A549 (cell line): ENCODE measurements around the gene DCPS. TPM values are rescaled to one million over a fixed set of nuclear protein-coding genes. Genes with fewer than 3 reads are reported as not detected.

Experiments
- ATAC-seq, 2 experiments: fragments of 200-7000 bp in 1 of 2; fragments of >200 bp in 1 of 2; cut with Nextera tagmentation in 1 of 2; cut with Tn5 transposase in 1 of 2; 3 replicates each; pipeline versions ENCODE4 v1.8.0 to v1.9.1; 2018 to 2020; ENCODE audit warnings: mild to moderate bottlenecking in 1 of 2, moderate library complexity in 1 of 2
- CTCF ChIA-PET: fragments of 300-600 bp; sonication (Branson Sonifier 250); formaldehyde crosslinking; extraction: SDS; loops from one replicate; lab custom pipeline; 2021; ENCODE audit warnings: antibody characterized with exemption, inconsistent platforms; lab: Yijun Ruan, JAX
- POLR2A ChIA-PET: fragments of 350-600 bp; formaldehyde crosslinking; extraction: SDS; loops from one replicate; lab custom pipeline; 2021; ENCODE audit warnings: antibody characterized with exemption, inconsistent platforms; lab: Yijun Ruan, JAX
- DNase-seq, 2 experiments: peaks; one replicate each; pipeline versions ENCODE4 v3.0.0 to v3.0.0-alpha.2; 2011 to 2016; ENCODE audit warnings: low read depth in 1 of 2, low spot score in 1 of 2
- FAIRE-seq: peaks from 2 replicates; lab custom pipeline; 2011; peaks lifted over from hg19 to GRCh38; lab: Jason Lieb, UNC
- H3K27ac ChIP-seq, 2 experiments: fragments of >200 bp; sonication (Bioruptor Twin); formaldehyde crosslinking; 3 replicates each; pipeline ENCODE4 v1.5.1; 2016 to 2017
- H3K4me1 ChIP-seq: fragments of >200 bp; sonication (Bioruptor Twin); formaldehyde crosslinking; 3 replicates; pipeline ENCODE4 v1.6.1; 2016
- H3K4me2 ChIP-seq: fragments of >200 bp; sonication (Bioruptor Twin); formaldehyde crosslinking; 3 replicates; pipeline ENCODE4 v1.6.1; 2016
- H3K4me3 ChIP-seq: fragments of >200 bp; sonication (Bioruptor Twin); formaldehyde crosslinking; 3 replicates; pipeline ENCODE4 v1.5.1; 2016
- H3K9me3 ChIP-seq: fragments of >200 bp; sonication (Bioruptor Twin); formaldehyde crosslinking; 3 replicates; pipeline ENCODE4 v1.6.1; 2016
- ATOH8 ChIP-seq: fragments of 250-450 bp; sonication (Bioruptor Pico); IDR thresholded peaks from 2 replicates; pipeline ENCODE4 v1.5.0; 2020; ENCODE audit warnings: low read depth, mild to moderate bottlenecking, moderate library complexity
- BCL3 ChIP-seq: fragments of >200 bp; sonication (Bioruptor Twin); formaldehyde crosslinking; IDR thresholded peaks from 3 replicates; pipeline ENCODE4 v1.6.1; 2016
- BHLHE40 ChIP-seq: IDR thresholded peaks from 2 replicates; pipeline ENCODE4 v1.6.1; 2012; ENCODE audit warnings: low read depth, low read length, inconsistent platforms
- CBX2 ChIP-seq: fragments of 200-600 bp; sonication (generic); IDR thresholded peaks from 2 replicates; pipeline ENCODE4 v1.6.1; 2016; ENCODE audit warnings: low read depth, mild to moderate bottlenecking, borderline replicate concordance
- CBX8 ChIP-seq: fragments of 200-600 bp; sonication (generic); IDR thresholded peaks from 2 replicates; pipeline ENCODE4 v1.6.1; 2016
- CEBPB ChIP-seq, 2 experiments: fragments of >200 bp in 1 of 2; sonication (Bioruptor Twin) in 1 of 2; formaldehyde crosslinking in 1 of 2; IDR thresholded peaks; 2 replicates each; pipeline ENCODE4 v1.6.1; 2012 to 2016
- CHD2 ChIP-seq: fragments of 150-350 bp; IDR thresholded peaks from 2 replicates; pipeline ENCODE4 v1.6.1; 2014; ENCODE audit warnings: low read length; ENCODE audit not compliant: partially characterized antibody
- E2F6 ChIP-seq: IDR thresholded peaks from 2 replicates; pipeline ENCODE4 v1.6.1; 2012; ENCODE audit warnings: low read depth, borderline replicate concordance
- EHMT2 ChIP-seq: fragments of 200-600 bp; sonication (generic); IDR thresholded peaks from 2 replicates; pipeline ENCODE4 v1.6.1; 2016; ENCODE audit warnings: antibody characterized with exemption, low read depth, mild to moderate bottlenecking, moderate library complexity
- EP300 ChIP-seq, 2 experiments: fragments of >200 bp; sonication (Bioruptor Twin); formaldehyde crosslinking; IDR thresholded peaks; 2 replicates in 1 of 2; 3 replicates in 1 of 2; pipeline ENCODE4 v1.6.1; 2016 to 2017
- ESRRA ChIP-seq: fragments of 150-350 bp; IDR thresholded peaks from 2 replicates; pipeline ENCODE4 v1.6.1; 2014; ENCODE audit warnings: mild to moderate bottlenecking, low read length, borderline replicate concordance
- HDAC2 ChIP-seq: fragments of 200-600 bp; sonication (generic); IDR thresholded peaks from 2 replicates; pipeline ENCODE4 v1.6.1; 2016
- HES2 ChIP-seq: fragments of >200 bp; sonication (Bioruptor Twin); formaldehyde crosslinking; IDR thresholded peaks from 2 replicates; pipeline ENCODE4 v1.6.1; 2016
- HMGXB4 ChIP-seq: fragments of 250-450 bp; sonication (Bioruptor Pico); IDR thresholded peaks from 2 replicates; pipeline ENCODE4 v1.5.0; 2021; ENCODE audit warnings: mild to moderate bottlenecking, moderate library complexity, borderline replicate concordance
- HOXA7 ChIP-seq: fragments of 250-450 bp; sonication (Bioruptor Pico); IDR thresholded peaks from 2 replicates; pipeline ENCODE4 v1.5.0; 2020; ENCODE audit warnings: mild to moderate bottlenecking, moderate library complexity
- HOXB13 ChIP-seq: fragments of 250-450 bp; sonication (Bioruptor Pico); IDR thresholded peaks from 2 replicates; pipeline ENCODE4 v1.5.0; 2020; ENCODE audit warnings: low read depth, mild to moderate bottlenecking, moderate library complexity
- JUN ChIP-seq, 2 experiments: fragments of >200 bp; sonication (Bioruptor Twin); formaldehyde crosslinking; IDR thresholded peaks; 2 replicates in 1 of 2; 3 replicates in 1 of 2; pipeline ENCODE4 v1.6.1; 2016 to 2017
- JUNB ChIP-seq: fragments of >200 bp; sonication (Bioruptor Twin); formaldehyde crosslinking; IDR thresholded peaks from 2 replicates; pipeline ENCODE4 v1.6.1; 2016
- KDM1A ChIP-seq: fragments of 200-600 bp; sonication (generic); IDR thresholded peaks from 2 replicates; pipeline ENCODE4 v1.6.1; 2016; ENCODE audit warnings: low read depth, mild to moderate bottlenecking
- KDM5A ChIP-seq: fragments of 200-600 bp; sonication (generic); IDR thresholded peaks from 2 replicates; pipeline ENCODE4 v1.6.1; 2016; ENCODE audit warnings: antibody characterized with exemption, mild to moderate bottlenecking
- MAFK ChIP-seq: fragments of 450-650 bp; IDR thresholded peaks from 2 replicates; pipeline ENCODE4 v1.6.1; 2014; ENCODE audit not compliant: partially characterized antibody
- NPAS2 ChIP-seq: fragments of 250-450 bp; sonication (Bioruptor Pico); IDR thresholded peaks from 2 replicates; pipeline ENCODE4 v1.8.0; 2022; ENCODE audit warnings: mild to moderate bottlenecking, moderate library complexity, borderline replicate concordance
- NR3C1 ChIP-seq: fragments of >200 bp; sonication (Bioruptor Twin); formaldehyde crosslinking; IDR thresholded peaks from 3 replicates; pipeline ENCODE4 v1.6.1; 2017
- PHF8 ChIP-seq: fragments of 200-600 bp; sonication (generic); IDR thresholded peaks from 2 replicates; pipeline ENCODE4 v1.6.1; 2016; ENCODE audit warnings: low read depth, mild to moderate bottlenecking, antibody characterized with exemption, moderate library complexity, borderline replicate concordance
- POLR2AphosphoS2 ChIP-seq: conservative IDR thresholded peaks from 2 replicates; pipeline ENCODE4 v1.6.1; 2012; ENCODE audit warnings: low read length, improper control_type of control experiment, inconsistent platforms
- RAD21 ChIP-seq, 2 experiments: fragments of >200 bp in 1 of 2; sonication (Bioruptor Twin) in 1 of 2; formaldehyde crosslinking in 1 of 2; IDR thresholded peaks in 1 of 2; conservative IDR thresholded peaks in 1 of 2; 2 replicates in 1 of 2; 3 replicates in 1 of 2; pipeline ENCODE4 v1.6.1; 2012 to 2018; ENCODE audit warnings: inconsistent platforms in 1 of 2
- RARB ChIP-seq: fragments of 250-450 bp; sonication (Bioruptor Pico); IDR thresholded peaks from 2 replicates; pipeline ENCODE4 v1.8.0; 2021; ENCODE audit warnings: mild to moderate bottlenecking, moderate library complexity
- RFX5 ChIP-seq: fragments of 450-650 bp; IDR thresholded peaks from 2 replicates; pipeline ENCODE4 v1.7.1; 2014; ENCODE audit warnings: antibody characterized with exemption, mild to moderate bottlenecking, moderate library complexity
- SMC3 ChIP-seq: fragments of >200 bp; sonication (Bioruptor Twin); formaldehyde crosslinking; IDR thresholded peaks from 3 replicates; pipeline ENCODE4 v1.6.1; 2018; ENCODE audit warnings: inconsistent platforms
- TP53 ChIP-seq: fragments of 250-450 bp; sonication (Bioruptor Pico); IDR thresholded peaks from 2 replicates; pipeline ENCODE4 v1.5.0; 2021; ENCODE audit warnings: mild to moderate bottlenecking, moderate library complexity
- ZFP36 ChIP-seq: fragments of 450-650 bp; IDR thresholded peaks from 2 replicates; pipeline ENCODE4 v1.6.1; 2014; ENCODE audit warnings: borderline replicate concordance; ENCODE audit not compliant: partially characterized antibody
- ZNF302 ChIP-seq: fragments of 250-450 bp; sonication (Bioruptor Pico); IDR thresholded peaks from 2 replicates; pipeline ENCODE4 v1.9.0; 2021; ENCODE audit warnings: inconsistent platforms, mild to moderate bottlenecking, moderate library complexity
- ZSCAN20 ChIP-seq: fragments of 250-450 bp; sonication (Bioruptor Pico); IDR thresholded peaks from 2 replicates; pipeline ENCODE4 v1.8.0; 2022; ENCODE audit warnings: mild to moderate bottlenecking, moderate library complexity
- WGBS: methylation state at CpG from one replicate; pipeline ENCODE4 v1.1.6; 2017; ENCODE audit errors: missing lambda C conversion rate; 5-methylcytosine and 5-hydroxymethylcytosine counted together
- polyA plus RNA-seq, 4 experiments: library from polyadenylated mRNA; depleted of rRNA in 3 of 4; stranded (reverse); fragments of >200 nt; fragmentation: RNase III in 1 of 4; extraction: RNeasy Plus Mini Kit Qiagen cat#74134 plus additional on column Dnase treatment in 1 of 4; gene quantifications; 2 replicates in 3 of 4; 3 replicates in 1 of 4; pipeline ENCODE4 v1.2.3, GENCODE V29; 2011 to 2017
- TF ChIP-seq, protein P1 (sequence below): fragments of >200 bp; sonication (Bioruptor Twin); formaldehyde crosslinking; IDR thresholded peaks from 3 replicates; pipeline ENCODE4 v1.5.1; 2016

The DCPS gene
- polyA plus RNA-seq, 2 of the 4 experiments (the other 2 are of a cell fraction), result 17.8 to 23.0 TPM

DNA sequence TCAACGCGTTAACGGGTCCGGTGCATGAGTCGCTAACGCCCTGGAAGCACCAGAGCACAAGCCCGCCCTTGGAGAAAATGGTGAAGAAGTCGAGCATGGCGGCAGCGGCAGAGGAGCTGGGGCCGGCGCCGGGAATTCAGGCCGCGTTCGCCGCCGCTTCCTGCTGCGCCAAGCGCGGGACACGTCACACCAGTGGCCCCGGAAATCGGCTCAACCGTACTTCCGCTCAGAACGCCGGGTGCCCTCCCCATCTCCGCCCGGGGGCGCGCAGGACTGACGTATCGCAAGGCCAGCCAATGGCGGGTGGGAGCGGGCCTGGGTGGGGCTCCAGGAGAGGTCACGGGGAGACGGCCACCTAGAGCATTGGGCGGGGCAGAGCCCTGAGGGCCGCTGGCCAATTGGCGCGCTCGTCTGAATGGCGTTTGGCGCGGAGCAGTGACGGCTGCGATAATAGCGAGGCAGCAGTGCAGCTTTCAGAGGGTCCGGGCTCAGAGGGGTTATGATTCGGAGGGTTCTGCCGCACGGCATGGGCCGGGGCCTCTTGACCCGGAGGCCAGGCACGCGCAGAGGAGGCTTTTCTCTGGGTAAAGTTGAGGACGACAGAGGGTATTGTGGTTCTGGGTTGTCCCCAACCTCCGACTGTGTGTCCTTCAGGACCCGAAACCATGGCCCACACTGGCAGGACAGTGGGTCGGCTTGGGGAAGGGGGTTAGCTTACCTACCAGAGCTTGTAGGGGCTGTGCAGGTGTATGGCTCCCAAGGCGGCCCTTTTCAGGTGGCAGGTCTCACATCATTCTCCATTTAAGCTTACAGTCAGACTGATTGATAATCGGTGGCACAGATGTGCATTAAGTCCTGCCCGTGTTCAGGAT, 34.9 kb upstream of the DCPS start, which contains the start of the genes FOXRED1 and SRPRA:
Gene FOXRED1, plus strand, starts transcription at position 447 of the 872 bp plus-strand sequence. Its CDS starts 53 bp downstream, at position 500.
Gene SRPRA, minus strand, starts transcription at position 188 of the 872 bp plus-strand sequence. Its CDS starts 91 bp downstream, at position 97.
- no peaks in the 10 kb centered on the region for H3K9me3 ChIP-seq
- DNase-seq (peak; percentile 97), ATAC-seq (peak; percentile 97 to 98), FAIRE-seq (no peak)
- ChIA-PET POLR2A (interaction anchor here (0.5 to 1.7 kb wide), 5 partner anchors 9 to 1105 kb away, joined by 3 to 6 read pairs (median 3); partner anchors contain the start of genes FAM118B and RPUSD4), CTCF (interaction anchor here (1.1 kb wide), 1 partner anchor 25 kb away, joined by 3 read pairs; no protein-coding TSS in a partner anchor)
- H3K27ac ChIP-seq, result peak within 1 kb of the TSS; percentile 95 to 97
- WGBS, result 0% methylated on average over 20 of the region's 64 CpGs
- H3K4me3 ChIP-seq, result peak within 1 kb of the TSS; percentile 71
- H3K4me2 ChIP-seq, result peak within 1 kb of the TSS; percentile 95
- peaks cover 14% of the 10 kb centered on the region; the same call in 2 of the 3 replicates for H3K4me1 ChIP-seq
- TF ChIP-seq JUNB, result no peak
- no peak for TF ChIP-seq POLR2AphosphoS2
- no peak for TF ChIP-seq TP53 (CRISPR knock-in tag)
- 0 out of 3 replicates have a peak, but pooled peaks have one; percentile 36 for TF ChIP-seq BCL3
- no peak for TF ChIP-seq HOXB13
- no peak for TF ChIP-seq CEBPB (IDR thresholded peaks at IDR 0.05)
- TF ChIP-seq HDAC2, result no peak
- no peak for TF ChIP-seq HMGXB4 (CRISPR knock-in tag)
- TF ChIP-seq RFX5, result peak; percentile 61; the same call in 1 of the 2 replicates
- no peak for TF ChIP-seq KDM1A
- TF ChIP-seq ZFP36, result no peak
- TF ChIP-seq PHF8, result peak; percentile 41; the same call in 1 of the 2 replicates
- TF ChIP-seq BHLHE40, result no peak
- no peak for TF ChIP-seq RARB
- TF ChIP-seq EP300 (IDR thresholded peaks at IDR 0.05), result no peak
- TF ChIP-seq E2F6, result no peak
- no peak for TF ChIP-seq MAFK
- no peak for TF ChIP-seq CHD2
- TF ChIP-seq ZNF302 (CRISPR knock-in tag), result no peak
- no peak for TF ChIP-seq ESRRA
- TF ChIP-seq ZSCAN20 (CRISPR knock-in tag), result no peak
- no peak for TF ChIP-seq ATOH8 (CRISPR knock-in tag)
- no peak for TF ChIP-seq HES2
- no peak for TF ChIP-seq CBX2
- TF ChIP-seq SMC3, result no peak
- TF ChIP-seq, protein P1, sequence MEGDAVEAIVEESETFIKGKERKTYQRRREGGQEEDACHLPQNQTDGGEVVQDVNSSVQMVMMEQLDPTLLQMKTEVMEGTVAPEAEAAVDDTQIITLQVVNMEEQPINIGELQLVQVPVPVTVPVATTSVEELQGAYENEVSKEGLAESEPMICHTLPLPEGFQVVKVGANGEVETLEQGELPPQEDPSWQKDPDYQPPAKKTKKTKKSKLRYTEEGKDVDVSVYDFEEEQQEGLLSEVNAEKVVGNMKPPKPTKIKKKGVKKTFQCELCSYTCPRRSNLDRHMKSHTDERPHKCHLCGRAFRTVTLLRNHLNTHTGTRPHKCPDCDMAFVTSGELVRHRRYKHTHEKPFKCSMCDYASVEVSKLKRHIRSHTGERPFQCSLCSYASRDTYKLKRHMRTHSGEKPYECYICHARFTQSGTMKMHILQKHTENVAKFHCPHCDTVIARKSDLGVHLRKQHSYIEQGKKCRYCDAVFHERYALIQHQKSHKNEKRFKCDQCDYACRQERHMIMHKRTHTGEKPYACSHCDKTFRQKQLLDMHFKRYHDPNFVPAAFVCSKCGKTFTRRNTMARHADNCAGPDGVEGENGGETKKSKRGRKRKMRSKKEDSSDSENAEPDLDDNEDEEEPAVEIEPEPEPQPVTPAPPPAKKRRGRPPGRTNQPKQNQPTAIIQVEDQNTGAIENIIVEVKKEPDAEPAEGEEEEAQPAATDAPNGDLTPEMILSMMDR, result no peak
- no peak for TF ChIP-seq NPAS2
- TF ChIP-seq RAD21 (conservative IDR thresholded peaks at IDR 0.05 in 1 of 2, IDR thresholded peaks at IDR 0.05 in 1 of 2), result no peak
- TF ChIP-seq NR3C1, result no peak
- no peak for TF ChIP-seq EHMT2
- TF ChIP-seq KDM5A, result peak; percentile 69; the same call in 1 of the 2 replicates
- TF ChIP-seq HOXA7, result no peak
- TF ChIP-seq JUN (IDR thresholded peaks at IDR 0.05), result peak; percentile 53 to 79; a peak in 4 of 5 replicates
- no peak for TF ChIP-seq CBX8
